MCF 10A (cell line): ENCODE measurements around the gene IL1R2. TPM values are rescaled to one million over a fixed set of nuclear protein-coding genes. Genes with fewer than 3 reads are reported as not detected.

Experiments used
- BruUV-seq: library from RNA; stranded (reverse); fragments of 400-500 nt; replicated peaks from 2 replicates; lab custom pipeline; 2021; lab: Mats Ljungman, UMichigan
- CTCF ChIA-PET: fragments of 300-600 bp; sonication (Branson Sonifier 250); formaldehyde crosslinking; extraction: SDS; loops from one replicate; lab custom pipeline; 2021; ENCODE audit warnings: antibody characterized with exemption, inconsistent platforms; lab: Yijun Ruan, JAX
- POLR2A ChIA-PET: fragments of 300-600, 350-650 bp; sonication (Branson Sonifier 250); formaldehyde crosslinking; extraction: SDS; loops from one replicate; lab custom pipeline; 2020; ENCODE audit warnings: antibody characterized with exemption, inconsistent platforms; lab: Yijun Ruan, JAX
- DNase-seq: peaks from one replicate; pipeline ENCODE4 v3.0.0-alpha.2; 2018; ENCODE audit not compliant: unreplicated experiment
- H3K27ac Mint-ChIP-seq: one replicate; pipeline ENCODE4 v1.8.0; 2022; ENCODE audit warnings: mild to moderate bottlenecking, low read depth, mixed read lengths; ENCODE audit not compliant: unreplicated experiment
- H3K27me3 Mint-ChIP-seq: one replicate; pipeline ENCODE4 v1.8.0; 2022; ENCODE audit warnings: mixed read lengths; ENCODE audit not compliant: insufficient read depth, unreplicated experiment
- H3K36me3 Mint-ChIP-seq: one replicate; pipeline ENCODE4 v1.8.0; 2022; ENCODE audit warnings: mild to moderate bottlenecking, moderate library complexity, mixed read lengths; ENCODE audit not compliant: insufficient read depth, unreplicated experiment
- H3K4me1 Mint-ChIP-seq: one replicate; pipeline ENCODE4 v1.8.0; 2022; ENCODE audit warnings: mixed read lengths; ENCODE audit not compliant: insufficient read depth, unreplicated experiment
- H3K4me3 Mint-ChIP-seq: one replicate; pipeline ENCODE4 v1.8.0; 2022; ENCODE audit warnings: mild to moderate bottlenecking, moderate library complexity, mixed read lengths; ENCODE audit not compliant: unreplicated experiment
- H3K9me3 Mint-ChIP-seq: one replicate; pipeline ENCODE4 v1.8.0; 2022; ENCODE audit warnings: mixed read lengths; ENCODE audit not compliant: unreplicated experiment
- CTCF ChIP-seq: fragments of 200-600 bp; IDR thresholded peaks from one replicate; pipeline ENCODE4 v1.8.0; 2022; ENCODE audit warnings: antibody characterized with exemption, mild to moderate bottlenecking; ENCODE audit not compliant: unreplicated experiment
- intact Hi-C: fragments of 100-400 bp; cut with micrococcal nuclease; formaldehyde crosslinking; loops from 2 replicates; pipeline ENCODE4 v1.14.1; 2022
- total RNA-seq: library from RNA; stranded (reverse); gene quantifications from 2 replicates; pipeline ENCODE4 v1.2.3, GENCODE V29; 2022

IL1R2 gene
- total RNA-seq, 1 experiment from 2014 or later: not detected

- no peaks in the 10 kb centered on the region for H3K27me3 Mint-ChIP-seq
- no peak overlapping the region for H3K27ac Mint-ChIP-seq
- H3K9me3 Mint-ChIP-seq: no peaks in the 10 kb centered on the region
- H3K4me3 Mint-ChIP-seq: no peak overlapping the region
- no TSS peak for BruUV-seq
- CTCF ChIA-PET: interaction anchor here (0.6 to 1.4 kb wide), 4 partner anchors 23 to 160 kb away, joined by 3 read pairs; no protein-coding TSS in a partner anchor
- peaks cover 17% of the 10 kb centered on the region for H3K4me1 Mint-ChIP-seq
- no peak for TF ChIP-seq CTCF
- DNase-seq: no peak
- POLR2A ChIA-PET: interaction anchor here (0.6 to 0.7 kb wide), 2 partner anchors 24 to 56 kb away, joined by 3 read pairs; no protein-coding TSS in a partner anchor
- no peaks in the 10 kb centered on the region for H3K36me3 Mint-ChIP-seq
- intact Hi-C loops: no loop called here
These were observed 65.9 kb downstream of the IL1R2 start for GRCh38 chr2:102057502-102058292.

- no peaks in the 10 kb centered on the region for H3K9me3 Mint-ChIP-seq
- no peak overlapping the region for H3K27ac Mint-ChIP-seq
- H3K4me1 Mint-ChIP-seq: peaks cover 24% of the 10 kb centered on the region
- no peaks in the 10 kb centered on the region for H3K27me3 Mint-ChIP-seq
- no TSS peak for BruUV-seq
- H3K4me3 Mint-ChIP-seq: no peak overlapping the region
- TF ChIP-seq CTCF: no peak
- intact Hi-C loops: no loop called here
- CTCF ChIA-PET: interaction anchor here (0.6 to 1.4 kb wide), 3 partner anchors 68 to 108 kb away, joined by 3 to 5 read pairs (median 3); no protein-coding TSS in a partner anchor
- POLR2A ChIA-PET: no interaction called here
- no peaks in the 10 kb centered on the region for H3K36me3 Mint-ChIP-seq
- no peak for DNase-seq
These were observed 66.6 kb downstream of the IL1R2 start for GRCh38 chr2:102058293-102058833.

GRCh38 chr2:102059151-102059550 is 67.4 kb downstream of the IL1R2 start:
- no peaks in the 10 kb centered on the region for H3K36me3 Mint-ChIP-seq
- H3K9me3 Mint-ChIP-seq: no peaks in the 10 kb centered on the region
- BruUV-seq: no TSS peak
- TF ChIP-seq CTCF: no peak
- H3K27me3 Mint-ChIP-seq: no peaks in the 10 kb centered on the region
- H3K4me3 Mint-ChIP-seq: no peak overlapping the region
- intact Hi-C loops: no loop called here
- DNase-seq: no peak
- H3K27ac Mint-ChIP-seq: no peak overlapping the region
- POLR2A ChIA-PET: no interaction called here
- CTCF ChIA-PET: interaction anchor here (0.7 to 1.3 kb wide), 2 partner anchors 41 to 107 kb away, joined by 3 to 5 read pairs; no protein-coding TSS in a partner anchor
- peaks cover 32% of the 10 kb centered on the region for H3K4me1 Mint-ChIP-seq

GRCh38 chr2:102060047-102060446 is 68.3 kb downstream of the IL1R2 start:
- Mint-ChIP-seq H3K36me3 (no peaks in the 10 kb centered on the region), H3K27ac (no peak overlapping the region), H3K4me3 (no peak overlapping the region), H3K27me3 (no peaks in the 10 kb centered on the region), H3K4me1 (peaks cover 41% of the 10 kb centered on the region), H3K9me3 (no peaks in the 10 kb centered on the region)
- no peak for TF ChIP-seq CTCF
- no TSS peak for BruUV-seq
- intact Hi-C loops: no loop called here
- POLR2A ChIA-PET: interaction anchor here (0.5 to 0.9 kb wide), 2 partner anchors 10 to 18 kb away, joined by 3 read pairs; no protein-coding TSS in a partner anchor
- CTCF ChIA-PET: interaction anchor here (1.3 kb wide), 1 partner anchor 106 kb away, joined by 5 read pairs; no protein-coding TSS in a partner anchor
- no peak for DNase-seq
